Measurements from ENCODE around the gene CALN1.

- TF ChIP-seq CTCF (conservative IDR thresholded peaks at IDR 0.05; ENCODE audit: low read depth in 2 of 2) (no peak), CREB1 (CRISPR knock-in tag; IDR thresholded peaks at IDR 0.05; ENCODE audit: low read depth) (no peak), REST (IDR thresholded peaks at IDR 0.05; ENCODE audit: unreplicated experiment) (no peak), EZH2 (IDR thresholded peaks at IDR 0.05; ENCODE audit: low read depth, unreplicated experiment) (no peak)
Observed at GRCh38 chr7:72413290-72413689, 1.2 kb upstream of the CALN1 start.

Data from GM23338 (cell line).